Activated naive CD4-positive, alpha-beta T cell treated with anti-CD3 and anti-CD28 coated beads, Interleukin-2, amount 10 ng/mL, durations not matched to agents 7 days and 5 days (primary cell): Measurements from ENCODE around the gene GPR153.
A peak's percentile ranks its signal among the peaks of the same experiment; 100 is the strongest.

Experiments used
- CTCF ChIA-PET: fragments of 350-600 bp; sonication (Branson Sonifier 250); formaldehyde crosslinking; loops from one replicate; lab custom pipeline; 2021; ENCODE audit warnings: antibody characterized with exemption; lab: Charles Lee
- DNase-seq: peaks from one replicate; pipeline ENCODE4 v3.0.0-alpha.2; 2020
- H3K27ac Mint-ChIP-seq: one replicate; pipeline ENCODE4 v1.8.0; 2021; ENCODE audit warnings: mild to moderate bottlenecking, moderate library complexity, mixed read lengths
- H3K27me3 Mint-ChIP-seq: one replicate; pipeline ENCODE4 v1.8.0; 2021; ENCODE audit warnings: mild to moderate bottlenecking, mixed read lengths
- H3K36me3 Mint-ChIP-seq: one replicate; pipeline ENCODE4 v1.8.0; 2021; ENCODE audit warnings: mixed read lengths
- H3K4me1 Mint-ChIP-seq: one replicate; pipeline ENCODE4 v1.8.0; 2021; ENCODE audit warnings: mixed read lengths
- H3K4me3 Mint-ChIP-seq: one replicate; pipeline ENCODE4 v1.8.0; 2021; ENCODE audit warnings: mild to moderate bottlenecking, moderate library complexity, mixed read lengths
- H3K9me3 Mint-ChIP-seq: one replicate; pipeline ENCODE4 v1.8.0; 2021; ENCODE audit warnings: mixed read lengths

The GPR153 gene

DNA sequence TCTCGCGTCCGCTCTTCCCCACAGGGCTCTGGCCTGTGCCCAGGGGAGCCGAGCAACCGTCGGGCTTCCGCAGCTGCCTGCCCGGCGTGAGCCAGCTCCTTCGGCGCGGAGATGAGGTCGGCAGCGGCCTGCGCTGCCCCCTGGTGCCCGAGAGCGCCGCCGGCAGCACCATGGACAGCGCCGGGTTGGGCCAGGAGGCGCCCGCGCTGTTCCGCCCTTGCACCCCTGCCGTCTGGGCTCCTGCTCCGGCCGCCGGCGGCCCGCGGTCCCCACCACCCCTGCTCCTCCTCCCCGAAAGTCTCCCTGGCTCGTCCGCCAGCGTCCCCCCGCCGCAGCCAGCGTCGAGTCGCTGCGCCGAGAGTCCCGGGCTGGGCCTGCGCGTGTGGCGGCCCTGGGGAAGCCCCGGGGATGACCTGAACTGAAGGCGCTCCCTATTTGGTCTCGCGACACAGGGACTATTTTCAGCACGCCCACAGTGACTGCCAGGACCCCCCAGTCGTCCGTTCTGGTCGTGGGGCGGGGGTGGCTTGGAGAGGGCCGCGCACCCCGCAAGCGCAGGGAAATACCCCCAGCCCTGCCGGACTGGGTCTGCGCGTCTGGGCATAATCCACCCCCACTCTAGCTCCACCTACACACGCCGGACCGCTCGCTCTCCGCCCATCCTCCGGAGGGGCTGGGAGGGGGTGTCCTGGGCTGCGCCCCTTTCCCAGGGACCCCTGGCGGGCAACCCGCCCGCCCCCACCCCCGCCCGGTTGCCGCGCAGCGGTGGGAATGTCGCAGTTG, 15.6 kb downstream of the GPR153 start:
- CTCF ChIA-PET = interaction anchor here (0.6 to 3.9 kb wide), 14 partner anchors 8 to 735 kb away, joined by 3 to 37 read pairs (median 7); partner anchors contain the start of gene HES2
- Mint-ChIP-seq H3K36me3 (no peaks in the 10 kb centered on the region), H3K27me3 (peaks cover 92% of the 10 kb centered on the region), H3K9me3 (no peaks in the 10 kb centered on the region), H3K4me1 (peaks cover 26% of the 10 kb centered on the region), H3K4me3 (no peak overlapping the region), H3K27ac (no peak overlapping the region)
- peak; percentile 87 for DNase-seq

DNA sequence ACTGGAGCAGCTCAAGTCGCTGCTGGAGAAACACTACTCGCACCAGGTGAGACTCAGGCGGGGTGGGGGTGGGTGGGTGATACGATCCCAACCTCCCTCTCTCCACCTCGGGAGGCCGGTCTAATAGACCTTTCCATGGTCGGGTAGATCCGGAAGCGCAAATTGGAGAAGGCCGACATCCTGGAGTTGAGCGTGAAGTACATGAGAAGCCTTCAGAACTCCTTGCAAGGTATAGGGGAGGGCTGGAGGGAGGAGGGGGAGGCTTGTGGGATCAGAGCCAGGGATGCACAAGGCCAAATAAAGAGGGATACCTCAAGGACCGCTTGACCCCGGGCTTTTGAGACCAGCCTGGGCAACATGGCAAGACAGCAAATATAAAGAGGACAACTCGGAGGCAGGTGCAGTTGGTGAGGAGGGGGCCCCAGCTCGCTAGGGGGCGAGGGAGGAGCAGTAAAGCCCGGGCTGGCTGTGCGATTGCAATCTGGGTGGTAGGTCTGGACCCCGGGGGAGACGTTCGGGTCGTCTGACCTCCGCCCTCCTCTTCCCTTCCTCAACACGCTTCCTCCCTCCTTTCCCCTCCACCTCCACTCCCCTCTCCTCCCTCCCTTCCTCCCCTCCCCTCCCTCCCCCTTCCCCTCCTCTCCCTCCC, 16.4 kb downstream of the GPR153 start:
- CTCF ChIA-PET = interaction anchor here (0.6 to 1.6 kb wide), 6 partner anchors 30 to 735 kb away, joined by 3 to 6 read pairs (median 4); no protein-coding TSS in a partner anchor
- DNase-seq = no peak
- H3K9me3 Mint-ChIP-seq = no peaks in the 10 kb centered on the region
- no peak overlapping the region for H3K4me3 Mint-ChIP-seq
- H3K27me3 Mint-ChIP-seq = peaks cover 94% of the 10 kb centered on the region
- peaks cover 26% of the 10 kb centered on the region for H3K4me1 Mint-ChIP-seq
- no peak overlapping the region for H3K27ac Mint-ChIP-seq
- no peaks in the 10 kb centered on the region for H3K36me3 Mint-ChIP-seq

DNA sequence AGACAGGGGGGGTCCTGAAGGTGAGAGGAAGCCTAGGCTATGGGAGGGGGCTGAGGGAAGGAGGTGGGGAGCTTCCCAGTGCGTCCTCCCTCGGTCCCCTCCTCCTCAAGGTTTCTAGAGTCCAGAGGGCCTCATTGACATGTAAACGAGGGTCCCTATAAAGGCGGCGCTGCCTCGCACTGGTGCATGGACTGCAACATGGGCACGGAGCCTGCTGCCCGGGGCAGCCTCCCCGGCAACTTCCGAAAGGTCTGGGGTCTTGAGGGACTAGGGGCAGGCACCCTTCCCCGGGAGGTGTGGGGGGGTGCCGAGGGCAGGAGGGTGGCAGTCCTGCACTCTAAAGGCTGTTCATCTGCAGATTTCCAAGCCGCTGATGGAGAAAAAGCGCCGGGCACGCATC, 16.9 kb downstream of the GPR153 start, which contains the start of gene HES3:
TSS of gene HES3 (plus strand) at position 187 of the 400 bp plus-strand sequence. CDS start at position 374, 187 bp downstream.
- CTCF ChIA-PET = interaction anchor here (1.1 to 1.5 kb wide), 3 partner anchors 38 to 734 kb away, joined by 3 to 4 read pairs (median 3); partner anchors contain the start of gene RNF207
- Mint-ChIP-seq H3K36me3 (no peaks in the 10 kb centered on the region), H3K4me3 (no peak within 1 kb of the TSS), H3K27me3 (peaks cover 97% of the 10 kb centered on the region), H3K9me3 (no peaks in the 10 kb centered on the region), H3K27ac (no peak within 1 kb of the TSS), H3K4me1 (peaks cover 27% of the 10 kb centered on the region)
- DNase-seq = no peak

DNA sequence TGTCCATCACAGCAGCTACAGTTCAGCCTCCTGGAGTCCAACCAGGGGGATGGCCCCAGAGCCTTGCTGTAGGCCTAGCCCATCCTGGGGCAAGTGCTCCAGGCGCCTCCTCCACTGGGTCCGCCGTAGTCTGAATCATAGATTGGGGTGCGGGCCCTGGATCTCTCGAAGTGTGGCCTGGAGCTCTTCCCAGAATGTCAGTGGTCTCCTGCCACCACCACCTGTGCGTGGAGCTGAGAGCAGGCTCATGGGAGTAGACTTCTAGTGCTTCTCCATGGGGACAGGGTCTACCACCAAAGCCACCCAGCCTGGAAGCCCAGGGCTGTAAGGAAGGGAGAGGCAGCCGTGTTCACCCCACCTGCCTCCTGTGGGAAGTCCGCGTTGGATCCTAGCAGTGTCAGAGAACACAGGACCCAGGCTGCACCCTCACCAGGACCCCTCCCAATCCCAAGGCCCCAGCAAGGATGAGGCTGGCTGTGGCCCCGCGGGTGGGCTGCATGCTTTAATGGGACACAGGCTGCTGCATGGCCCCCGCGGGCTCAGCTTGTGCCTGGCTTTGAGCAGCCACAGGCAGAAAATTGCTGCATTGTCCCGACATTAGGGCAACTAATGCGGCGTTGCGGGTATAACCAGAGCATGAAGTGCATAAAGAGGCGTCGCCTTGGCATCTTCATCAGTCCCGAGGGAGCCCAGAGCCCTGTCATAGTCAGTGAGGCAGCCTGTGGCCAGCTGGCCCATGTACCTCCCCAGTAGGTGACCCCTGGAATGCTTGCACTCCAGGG, 17.7 kb downstream of the GPR153 start:
- no peak for DNase-seq
- peaks cover 26% of the 10 kb centered on the region for H3K4me1 Mint-ChIP-seq
- H3K27ac Mint-ChIP-seq = no peak overlapping the region
- no peaks in the 10 kb centered on the region for H3K9me3 Mint-ChIP-seq
- no peak overlapping the region for H3K4me3 Mint-ChIP-seq
- H3K27me3 Mint-ChIP-seq = peaks cover 97% of the 10 kb centered on the region
- CTCF ChIA-PET = interaction anchor here (1.0 to 1.7 kb wide), 4 partner anchors 37 to 194 kb away, joined by 3 to 4 read pairs (median 3); partner anchors contain the start of gene RNF207
- H3K36me3 Mint-ChIP-seq = no peaks in the 10 kb centered on the region

DNA sequence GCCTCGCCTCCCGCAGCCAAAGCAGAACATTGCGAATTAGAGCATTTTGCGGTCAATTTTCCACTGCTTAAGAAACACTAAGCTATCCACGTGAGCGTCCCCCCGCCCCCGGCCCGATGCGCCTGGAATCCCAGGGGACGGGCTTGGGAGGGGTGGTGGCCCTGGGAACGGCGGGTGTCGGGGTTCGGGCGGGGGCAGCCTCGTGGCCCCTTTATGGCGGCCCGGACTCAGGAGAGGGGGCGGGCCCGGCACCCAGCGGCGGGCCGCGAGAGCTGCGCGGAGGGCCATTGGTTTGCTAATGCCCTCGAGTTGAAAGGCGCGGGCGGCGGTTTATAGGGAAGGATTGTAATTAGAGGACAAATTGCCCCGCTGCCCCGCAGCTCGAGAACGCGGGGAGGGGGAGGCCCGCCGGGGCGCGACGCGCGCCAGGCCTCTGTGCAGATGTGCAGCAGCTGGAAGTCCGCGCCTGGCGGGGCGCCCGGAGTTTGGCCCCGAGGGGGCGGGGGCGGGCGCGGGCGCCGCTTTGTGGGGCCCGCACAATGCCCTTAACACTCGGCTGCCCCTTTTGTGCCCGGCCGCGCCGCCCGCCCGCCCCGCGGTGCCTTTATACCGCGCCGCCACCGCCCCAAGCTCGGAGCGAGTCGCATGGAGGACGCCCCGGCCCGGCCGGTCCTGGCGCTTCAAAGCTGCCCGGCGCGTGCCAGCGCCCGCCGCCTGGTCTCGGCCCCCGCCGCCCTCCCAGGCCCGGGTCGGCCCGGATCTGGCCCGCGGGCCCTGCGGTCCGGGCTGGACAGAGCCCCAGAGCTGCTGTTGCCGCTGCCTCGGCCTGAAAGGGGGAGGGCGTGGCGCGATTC, 18.8 kb downstream of the GPR153 start:
- Mint-ChIP-seq H3K27me3 (peaks cover 93% of the 10 kb centered on the region), H3K36me3 (no peaks in the 10 kb centered on the region), H3K27ac (no peak overlapping the region), H3K4me3 (no peak overlapping the region), H3K9me3 (no peaks in the 10 kb centered on the region), H3K4me1 (peaks cover 24% of the 10 kb centered on the region)
- CTCF ChIA-PET = interaction anchor here (1.0 to 1.7 kb wide), 4 partner anchors 36 to 196 kb away, joined by 3 to 4 read pairs (median 3); partner anchors contain the start of gene RNF207
- DNase-seq = no peak

DNA sequence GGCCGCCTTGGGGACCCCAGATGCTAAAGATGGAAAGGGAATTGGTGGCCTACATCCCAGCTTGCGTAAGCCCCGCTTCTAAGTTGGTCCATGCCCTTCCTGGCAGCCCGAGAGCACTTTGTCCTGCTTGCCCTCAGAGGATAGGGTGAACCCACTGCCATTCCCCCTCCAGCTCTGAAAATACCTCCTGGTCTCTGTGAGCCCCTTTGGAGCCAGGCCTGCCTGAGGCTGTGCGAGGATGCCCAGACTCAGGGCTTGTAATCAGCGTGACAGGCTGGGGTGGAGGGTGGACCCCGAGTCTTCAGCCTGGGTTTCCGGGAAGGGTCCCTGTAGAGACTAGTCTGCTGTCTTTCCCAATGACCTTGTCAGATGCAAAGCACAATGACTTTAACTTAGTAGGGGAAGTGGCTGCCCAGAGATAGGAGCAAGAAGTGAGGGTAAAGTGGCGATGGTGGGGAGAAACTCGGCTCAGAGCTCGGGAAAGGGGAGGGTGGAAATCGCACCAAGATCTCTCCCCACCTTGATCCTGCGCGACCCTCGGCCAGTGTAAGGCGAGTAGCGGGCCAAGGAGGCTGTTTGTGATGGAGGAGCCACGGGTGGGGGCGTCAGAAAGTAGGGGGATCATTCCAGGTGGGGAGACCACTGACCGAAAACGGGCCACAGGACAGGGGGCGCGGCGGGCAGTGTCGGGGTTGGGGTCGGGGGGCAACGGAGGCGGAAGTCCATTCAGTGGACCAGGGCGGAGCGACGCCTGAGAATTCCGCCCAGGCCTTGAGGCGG, 19.6 kb downstream of the GPR153 start:
- H3K27me3 Mint-ChIP-seq = peaks cover 85% of the 10 kb centered on the region
- H3K27ac Mint-ChIP-seq = no peak overlapping the region
- CTCF ChIA-PET = interaction anchor here (1.7 kb wide), 1 partner anchor 196 kb away, joined by 3 read pairs; no protein-coding TSS in a partner anchor
- peaks cover 17% of the 10 kb centered on the region for H3K4me1 Mint-ChIP-seq
- H3K36me3 Mint-ChIP-seq = no peaks in the 10 kb centered on the region
- no peak for DNase-seq
- no peak overlapping the region for H3K4me3 Mint-ChIP-seq
- no peaks in the 10 kb centered on the region for H3K9me3 Mint-ChIP-seq

DNA sequence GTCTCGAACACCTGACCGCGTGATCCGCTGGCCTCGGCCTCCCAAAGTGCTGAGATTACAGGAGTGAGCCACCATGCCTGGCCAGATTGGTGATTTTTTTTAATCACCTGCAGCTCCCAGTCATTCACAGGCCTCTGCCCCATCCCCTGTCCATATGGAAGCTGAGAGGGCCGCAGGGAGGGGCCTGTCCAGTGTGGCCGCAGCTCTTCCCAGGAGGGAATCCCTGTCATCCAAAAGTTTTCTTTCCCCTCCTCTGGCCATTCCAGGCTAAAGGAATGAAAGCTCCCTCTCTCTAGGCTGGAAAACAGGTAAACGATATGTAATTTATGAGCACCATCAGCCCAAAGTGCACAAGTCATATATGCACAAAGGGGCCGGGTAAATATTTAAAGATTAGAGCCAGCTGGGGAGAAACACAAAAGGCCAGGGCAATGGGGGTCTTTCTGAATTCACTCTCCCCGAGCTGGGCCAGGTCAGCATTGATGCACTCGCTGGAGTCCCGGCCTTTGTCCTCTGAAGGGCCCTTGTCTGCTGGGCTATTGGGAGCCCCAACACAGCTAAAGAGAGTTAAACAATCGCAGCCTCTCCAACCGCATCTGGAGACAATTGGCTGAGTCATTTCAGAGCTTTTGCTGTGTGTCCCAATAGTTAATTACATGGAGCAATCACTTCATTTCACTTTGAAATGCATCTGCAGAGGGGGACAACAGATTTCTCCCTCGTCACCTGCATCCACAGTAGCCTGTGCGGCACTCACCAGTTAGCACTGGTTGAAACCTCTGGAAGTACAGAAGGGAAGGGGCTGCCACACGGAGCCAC, 20.7 kb downstream of the GPR153 start:
- CTCF ChIA-PET = interaction anchor here (0.6 to 1.6 kb wide), 5 partner anchors 103 to 337 kb away, joined by 3 to 4 read pairs (median 3); no protein-coding TSS in a partner anchor
- Mint-ChIP-seq H3K9me3 (no peaks in the 10 kb centered on the region), H3K4me1 (peaks cover 17% of the 10 kb centered on the region), H3K4me3 (no peak overlapping the region), H3K27me3 (peaks cover 74% of the 10 kb centered on the region), H3K27ac (no peak overlapping the region), H3K36me3 (no peaks in the 10 kb centered on the region)
- DNase-seq = no peak

DNA sequence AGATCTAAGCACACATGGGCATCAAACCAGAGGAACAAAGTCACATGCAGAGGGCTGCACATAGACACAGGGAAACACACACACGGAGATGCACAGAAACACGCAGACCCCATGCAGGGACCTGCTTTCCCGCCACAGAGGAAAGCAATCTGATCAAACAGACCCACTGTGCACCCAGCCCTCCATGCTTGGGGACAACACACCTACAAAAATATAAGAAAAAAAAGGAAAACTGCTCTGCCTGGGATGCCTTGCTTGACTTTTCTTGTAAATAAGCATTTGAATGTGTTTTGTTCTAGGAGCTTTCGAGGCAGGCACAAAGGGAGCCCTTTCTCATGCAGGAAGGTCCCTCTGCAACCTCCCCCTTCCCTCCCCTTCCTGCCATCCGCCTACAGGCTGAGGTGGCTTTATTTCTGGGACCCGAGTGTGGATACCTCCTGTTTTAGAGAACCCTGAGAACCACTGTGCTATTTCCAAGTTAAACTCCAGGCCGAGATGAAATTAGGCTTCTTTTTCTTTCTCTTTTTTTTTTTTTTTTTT, 21.6 kb downstream of the GPR153 start:
- peaks cover 22% of the 10 kb centered on the region for H3K4me1 Mint-ChIP-seq

DNA sequence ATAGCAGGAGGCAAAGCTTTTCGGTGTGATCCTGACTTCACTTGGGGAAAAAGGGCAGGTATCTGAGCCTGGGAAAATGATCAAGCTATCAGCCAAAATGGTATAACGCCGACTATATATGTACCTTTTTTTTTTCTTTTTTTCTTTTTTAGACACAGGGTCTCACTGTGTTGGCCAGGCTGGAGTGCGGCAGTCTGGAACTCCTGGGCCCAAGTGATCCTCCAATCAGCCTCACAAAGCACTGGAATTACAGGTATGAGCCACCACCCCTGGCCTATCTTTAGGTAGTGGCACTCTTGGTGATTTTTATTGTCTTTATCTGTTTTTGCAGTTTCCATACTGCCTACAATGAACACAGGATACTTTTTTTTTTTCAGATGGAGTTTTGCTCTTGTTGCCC, 23.8 kb downstream of the GPR153 start:
- peaks cover 46% of the 10 kb centered on the region for H3K27me3 Mint-ChIP-seq
- H3K9me3 Mint-ChIP-seq = no peaks in the 10 kb centered on the region
- H3K4me3 Mint-ChIP-seq = peak overlapping the region; percentile 56
- CTCF ChIA-PET = interaction anchor here (0.6 to 1.9 kb wide), 3 partner anchors 9 to 54 kb away, joined by 3 to 4 read pairs (median 3); no protein-coding TSS in a partner anchor
- H3K27ac Mint-ChIP-seq = peak overlapping the region; percentile 58
- peaks cover 39% of the 10 kb centered on the region for H3K4me1 Mint-ChIP-seq
- no peak for DNase-seq
- peaks cover 15% of the 10 kb centered on the region for H3K36me3 Mint-ChIP-seq

More for the DNA sequence above, 21.6 kb downstream of the GPR153 start:
- peaks cover 65% of the 10 kb centered on the region for H3K27me3 Mint-ChIP-seq
- no peaks in the 10 kb centered on the region for H3K36me3 Mint-ChIP-seq
- no peak overlapping the region for H3K27ac Mint-ChIP-seq
- CTCF ChIA-PET = interaction anchor here (0.6 to 1.6 kb wide), 8 partner anchors 32 to 338 kb away, joined by 3 to 4 read pairs (median 3); no protein-coding TSS in a partner anchor
- DNase-seq = no peak
- no peak overlapping the region for H3K4me3 Mint-ChIP-seq
- H3K9me3 Mint-ChIP-seq = no peaks in the 10 kb centered on the region

DNA sequence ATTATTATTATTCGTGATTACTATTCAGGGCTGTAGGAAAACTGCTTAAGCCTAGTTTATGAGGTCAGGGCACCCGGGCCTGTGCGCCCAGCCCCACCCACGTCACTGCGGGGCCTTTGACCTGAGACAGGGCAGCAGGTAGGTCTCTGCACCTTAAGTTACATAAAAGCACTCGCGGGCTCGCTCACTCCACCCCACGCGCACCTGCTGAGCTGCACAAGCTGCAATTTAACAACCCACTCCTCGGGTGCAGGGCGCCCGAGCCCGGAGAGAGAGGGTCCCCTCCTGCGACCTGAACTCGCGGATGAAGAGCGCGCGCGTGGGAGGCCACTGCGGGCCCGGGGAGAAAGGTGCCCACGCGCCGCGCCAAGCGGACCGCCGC, 25.6 kb downstream of the GPR153 start:
- H3K27me3 Mint-ChIP-seq = peaks cover 28% of the 10 kb centered on the region
- H3K36me3 Mint-ChIP-seq = peaks cover 20% of the 10 kb centered on the region
- H3K4me1 Mint-ChIP-seq = peaks cover 34% of the 10 kb centered on the region
- CTCF ChIA-PET = interaction anchor here (0.9 to 1.0 kb wide), 2 partner anchors 29 to 30 kb away, joined by 4 read pairs; no protein-coding TSS in a partner anchor
- peak overlapping the region; percentile 91 for H3K4me3 Mint-ChIP-seq
- no peaks in the 10 kb centered on the region for H3K9me3 Mint-ChIP-seq
- peak; percentile 36 for DNase-seq
- peak overlapping the region; percentile 76 for H3K27ac Mint-ChIP-seq

DNA sequence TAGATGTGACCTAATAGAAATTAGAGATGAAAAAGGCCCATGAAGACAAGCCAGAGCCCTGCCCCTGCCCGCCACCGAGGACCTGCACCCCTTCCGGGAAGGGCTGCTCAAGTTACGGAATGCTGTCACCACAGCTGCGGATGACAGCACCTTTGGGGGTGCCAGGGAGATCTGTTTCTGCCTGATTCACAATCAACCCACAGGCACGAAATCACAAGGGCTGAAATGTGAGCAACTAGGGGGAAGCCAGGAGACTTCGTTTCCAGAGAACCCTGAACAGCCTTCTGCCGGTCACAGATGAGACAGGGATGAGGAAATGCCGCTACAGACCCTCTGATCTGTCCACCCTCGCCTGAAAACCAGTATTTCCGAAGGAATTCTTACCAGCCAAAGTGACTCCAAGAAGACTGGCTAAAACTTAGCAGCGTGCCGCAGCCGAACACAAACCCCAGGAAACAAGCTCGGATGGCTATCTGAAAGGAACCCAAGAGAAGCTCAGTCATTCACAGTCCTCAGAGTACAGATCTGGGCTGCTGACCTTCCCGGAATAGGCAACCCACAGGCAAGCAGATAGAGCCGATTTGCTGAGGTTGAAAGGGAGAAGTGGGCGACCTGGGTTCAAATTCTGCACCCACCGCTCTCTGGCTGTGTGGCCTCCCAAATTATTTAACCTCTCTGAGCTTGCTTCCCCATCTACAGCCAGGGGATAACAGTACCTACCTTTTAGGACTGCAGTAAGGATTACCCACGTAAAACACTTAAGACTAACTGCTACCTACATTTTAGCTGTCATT, 26.2 kb downstream of the GPR153 start:
- CTCF ChIA-PET = interaction anchor here (0.9 to 1.0 kb wide), 2 partner anchors 28 to 30 kb away, joined by 4 read pairs; no protein-coding TSS in a partner anchor
- Mint-ChIP-seq H3K36me3 (peaks cover 22% of the 10 kb centered on the region), H3K4me3 (peak overlapping the region; percentile 91), H3K4me1 (peaks cover 34% of the 10 kb centered on the region), H3K27ac (peak overlapping the region; percentile 76), H3K9me3 (no peaks in the 10 kb centered on the region), H3K27me3 (peaks cover 22% of the 10 kb centered on the region)
- DNase-seq = no peak
